Natural killer cell (primary cell): ENCODE results near the gene MFAP4. TPM values are rescaled to one million over a fixed set of nuclear protein-coding genes. Genes with fewer than 3 reads are reported as not detected.

Source experiments
- ATAC-seq, 3 donors: fragments of 150-1000 bp in 2 of 3; fragments of 200-7000 bp in 1 of 3; cut with Tn5 transposase; 1 replicate in 1 of 3; 2 replicates in 2 of 3; pipeline ENCODE4 v1.10.0; 2021; ENCODE audit warnings: mild to moderate bottlenecking in 2 of 3, moderate library complexity in 2 of 3
- DNase-seq, 2 donors: peaks; one replicate each; pipeline versions ENCODE4 v3.0.0 to v3.0.0-alpha.2; 2013 to 2021; ENCODE audit warnings: mixed read lengths in 1 of 2
- H3K27ac ChIP-seq: one replicate; pipeline ENCODE4 v1.5.1; 2013; ENCODE audit warnings: mild to moderate bottlenecking, low read length
- H3K27me3 ChIP-seq: one replicate; pipeline ENCODE4 v1.6.1; 2013; ENCODE audit warnings: low read length; ENCODE audit not compliant: control insufficient read depth, insufficient read depth
- H3K36me3 ChIP-seq: one replicate; pipeline ENCODE4 v1.6.1; 2013; ENCODE audit warnings: low read length; ENCODE audit not compliant: control insufficient read depth, insufficient read depth
- H3K4me1 ChIP-seq: one replicate; pipeline ENCODE4 v1.6.1; 2013; ENCODE audit warnings: low read length; ENCODE audit not compliant: control insufficient read depth, insufficient read depth
- H3K4me3 ChIP-seq: one replicate; pipeline ENCODE4 v1.5.1; 2013; ENCODE audit warnings: low read length
- H3K9me3 ChIP-seq: one replicate; pipeline ENCODE4 v1.6.1; 2013; ENCODE audit warnings: low read length; ENCODE audit not compliant: control insufficient read depth, insufficient read depth
- H3K27ac Mint-ChIP-seq, 2 donors: one replicate each; pipeline ENCODE4 v1.8.0; 2022; ENCODE audit warnings: mild to moderate bottlenecking in 2 of 2, mixed read lengths in 2 of 2, moderate library complexity in 1 of 2
- H3K27me3 Mint-ChIP-seq, 2 donors: one replicate each; pipeline ENCODE4 v1.8.0; 2022; ENCODE audit warnings: low read depth in 2 of 2, mixed read lengths in 2 of 2
- H3K36me3 Mint-ChIP-seq: one replicate; pipeline ENCODE4 v1.8.0; 2022; ENCODE audit warnings: mixed read lengths
- H3K4me1 Mint-ChIP-seq, 2 donors: one replicate each; pipeline ENCODE4 v1.8.0; 2022; ENCODE audit warnings: mixed read lengths in 2 of 2
- H3K4me3 Mint-ChIP-seq: one replicate; pipeline ENCODE4 v1.8.0; 2022; ENCODE audit warnings: mild to moderate bottlenecking, moderate library complexity, mixed read lengths
- H3K9me3 Mint-ChIP-seq, 2 donors: one replicate each; pipeline ENCODE4 v1.8.0; 2022; ENCODE audit warnings: mixed read lengths in 2 of 2
- CTCF ChIP-seq: fragments of 200-600 bp; IDR thresholded peaks from one replicate; pipeline ENCODE4 v1.8.0; 2022; ENCODE audit warnings: antibody characterized with exemption
- WGBS: methylation state at CpG from one replicate; pipeline ENCODE4 v1.1.7; 2013; ENCODE audit warnings: missing lambda C conversion rate; ENCODE audit not compliant: insufficient coverage; 5-methylcytosine and 5-hydroxymethylcytosine counted together
- intact Hi-C: fragments of 100-400 bp; cut with micrococcal nuclease; formaldehyde crosslinking; loops from one replicate; pipeline ENCODE4 v1.14.2; 2022
- total RNA-seq, 4 donors: library from RNA; stranded (reverse); fragments of 120-200 nt in 1 of 4; gene quantifications; one replicate each; pipeline versions ENCODE4 v1.2.3 to v1.2.4, GENCODE V29; 2013 to 2022

Gene MFAP4
- total RNA-seq, 3 donors from 2014 or later (not counting 1 experiment from before 2014, with no cell fraction given), result not detected

GRCh38 chr17:19377602-19378415 lies 9.2 kb downstream of the MFAP4 start:
- intact Hi-C loops, result loop anchor here (1.0 kb wide), 1 partner anchor 16 kb away; the partner anchor contains the start of gene B9D1
- peak; percentile 94 to 97 for DNase-seq

GRCh38 chr17:19376811-19377210 lies 10.2 kb downstream of the MFAP4 start:
- Histone ChIP-seq H3K4me1 (peaks cover 48% of the 10 kb centered on the region), H3K27me3 (no peaks in the 10 kb centered on the region), H3K27ac (peak overlapping the region; percentile 91), H3K9me3 (no peaks in the 10 kb centered on the region), H3K4me3 (peak overlapping the region; percentile 99), H3K36me3 (peaks cover 21% of the 10 kb centered on the region)
- TF ChIP-seq CTCF, result no peak
- 79% methylated on average over 2 of the region's 2 CpGs for WGBS
- Mint-ChIP-seq H3K4me1 (peaks cover 45 to 67% of the 10 kb centered on the region in 2 donors), H3K27me3 (no peaks in the 10 kb centered on the region), H3K36me3 (no peaks in the 10 kb centered on the region), H3K9me3 (no peaks in the 10 kb centered on the region), H3K27ac (peak overlapping the region; percentile 97 to 98), H3K4me3 (peak overlapping the region; percentile 99)
- DNase-seq (peak in 1 of 2 donors; percentile 39), ATAC-seq (no peak)
- intact Hi-C loops, result no loop called here

More at GRCh38 chr17:19377602-19378415, 9.2 kb downstream of the MFAP4 start:
- Mint-ChIP-seq H3K27ac (peak overlapping the region; percentile 97 to 98), H3K27me3 (no peaks in the 10 kb centered on the region), H3K36me3 (no peaks in the 10 kb centered on the region), H3K4me3 (peak overlapping the region; percentile 99), H3K4me1 (peaks cover 36 to 57% of the 10 kb centered on the region in 2 donors), H3K9me3 (no peaks in the 10 kb centered on the region)
- peaks cover 30% of the 10 kb centered on the region for H3K36me3 ChIP-seq
- H3K27ac ChIP-seq, result peak overlapping the region; percentile 91
- peak overlapping the region; percentile 99 for H3K4me3 ChIP-seq
- H3K4me1 ChIP-seq, result peaks cover 38% of the 10 kb centered on the region
- under 1% methylated on average over 67 of the region's 67 CpGs for WGBS
- ATAC-seq, result peak; percentile 88 to 98 (median 95)
- H3K27me3 ChIP-seq, result no peaks in the 10 kb centered on the region
- no peaks in the 10 kb centered on the region for H3K9me3 ChIP-seq
- TF ChIP-seq CTCF, result no peak

- no peak for DNase-seq
- TF ChIP-seq CTCF, result no peak
- no peaks in the 10 kb centered on the region for H3K27me3 ChIP-seq
- Mint-ChIP-seq H3K4me3 (peak overlapping the region; percentile 77), H3K27me3 (no peaks in the 10 kb centered on the region), H3K36me3 (no peaks in the 10 kb centered on the region), H3K4me1 (peaks cover 55 to 78% of the 10 kb centered on the region in 2 donors), H3K9me3 (no peaks in the 10 kb centered on the region), H3K27ac (no peak overlapping the region)
- no peak overlapping the region for H3K27ac ChIP-seq
- no peaks in the 10 kb centered on the region for H3K9me3 ChIP-seq
- peaks cover 59% of the 10 kb centered on the region for H3K4me1 ChIP-seq
- 100% methylated on average over 1 of the region's 1 CpG for WGBS
- intact Hi-C loops, result no loop called here
- no peak overlapping the region for H3K4me3 ChIP-seq
- H3K36me3 ChIP-seq, result peaks cover 10% of the 10 kb centered on the region
- ATAC-seq, result no peak
These were observed 11.3 kb downstream of the MFAP4 start for GRCh38 chr17:19375732-19376131.
